Mesenchymal stem cell (in vitro differentiated cells and primary cell): ENCODE data around the gene DAP.

ENCODE experiments used
- DNase-seq: peaks from one replicate; pipeline ENCODE4 v3.0.0-alpha.2; 2013
- H2AFZ ChIP-seq: one replicate; pipeline ENCODE4 v1.6.1; 2013; ENCODE audit warnings: low read depth, mild to moderate bottlenecking, control low read depth, inconsistent platforms, low read length, moderate library complexity
- H2AK5ac ChIP-seq: 2 replicates; pipeline ENCODE4 v1.6.1; 2013; ENCODE audit warnings: low read length, moderate library complexity, mild to moderate bottlenecking, inconsistent platforms; ENCODE audit not compliant: severe bottlenecking
- H2BK120ac ChIP-seq: one replicate; pipeline ENCODE4 v1.6.1; 2013; ENCODE audit warnings: low read depth, mild to moderate bottlenecking, inconsistent platforms, low read length, moderate library complexity
- H2BK12ac ChIP-seq, 2 experiments: one replicate each; pipeline ENCODE4 v1.6.1; 2013; ENCODE audit warnings: inconsistent platforms in 2 of 2, low read length in 2 of 2, mild to moderate bottlenecking in 2 of 2, moderate library complexity in 2 of 2, control low read depth in 1 of 2
- H2BK15ac ChIP-seq: one replicate; pipeline ENCODE4 v1.6.1; 2013; ENCODE audit warnings: mild to moderate bottlenecking, low read depth, inconsistent platforms; ENCODE audit not compliant: poor library complexity, severe bottlenecking
- H2BK5ac ChIP-seq: 2 replicates; pipeline ENCODE4 v1.6.1; 2013; ENCODE audit warnings: low read depth, mild to moderate bottlenecking, low read length, control low read depth, inconsistent platforms; ENCODE audit not compliant: poor library complexity, severe bottlenecking
- H3K14ac ChIP-seq, 2 experiments: one replicate each; pipeline ENCODE4 v1.6.1; 2013; ENCODE audit warnings: inconsistent platforms in 2 of 2, low read length in 2 of 2, control low read depth in 1 of 2, mild to moderate bottlenecking in 1 of 2, moderate library complexity in 1 of 2
- H3K18ac ChIP-seq, 2 experiments: one replicate each; pipeline ENCODE4 v1.6.1; 2013; ENCODE audit warnings: inconsistent platforms in 2 of 2, low read length in 2 of 2, control low read depth in 1 of 2, low read depth in 1 of 2, mild to moderate bottlenecking in 1 of 2
- H3K23ac ChIP-seq, 2 experiments: one replicate each; pipeline ENCODE4 v1.6.1; 2013; ENCODE audit warnings: inconsistent platforms in 2 of 2, low read length in 2 of 2, mild to moderate bottlenecking in 2 of 2, moderate library complexity in 2 of 2, control low read depth in 1 of 2
- H3K27ac ChIP-seq: 2 replicates; pipeline ENCODE4 v1.5.1; 2013; ENCODE audit warnings: mild to moderate bottlenecking, moderate library complexity, low read length, control low read depth, inconsistent platforms; ENCODE audit not compliant: poor library complexity, severe bottlenecking
- H3K27me3 ChIP-seq, 2 experiments: 2 replicates each; pipeline versions ENCODE4 v1.6.1 to v1.7.0; 2013; ENCODE audit warnings: low read length in 2 of 2, mild to moderate bottlenecking in 2 of 2, moderate library complexity in 2 of 2, control low read depth in 1 of 2, inconsistent platforms in 1 of 2; ENCODE audit not compliant: control insufficient read depth in 1 of 2, insufficient read depth in 1 of 2
- H3K36me3 ChIP-seq, 2 experiments: 2 replicates each; pipeline versions ENCODE4 v1.6.1 to v1.7.0; 2013; ENCODE audit warnings: low read length in 2 of 2, control low read depth in 1 of 2, inconsistent platforms in 1 of 2, low read depth in 1 of 2, mild to moderate bottlenecking in 1 of 2; ENCODE audit not compliant: insufficient read depth in 2 of 2, control insufficient read depth in 1 of 2
- H3K4ac ChIP-seq, 2 experiments: one replicate each; pipeline ENCODE4 v1.6.1; 2013; ENCODE audit warnings: inconsistent platforms in 2 of 2, low read length in 2 of 2, mild to moderate bottlenecking in 2 of 2, moderate library complexity in 2 of 2, control low read depth in 1 of 2, low read depth in 1 of 2
- H3K4me1 ChIP-seq: 2 replicates; pipeline ENCODE4 v1.6.1; 2013; ENCODE audit warnings: low read depth, low read length, control low read depth; ENCODE audit not compliant: control insufficient read depth, insufficient read depth
- H3K4me2 ChIP-seq: 2 replicates; pipeline ENCODE4 v1.6.1; 2013; ENCODE audit warnings: low read length, mild to moderate bottlenecking, inconsistent platforms; ENCODE audit not compliant: poor library complexity, severe bottlenecking
- H3K4me3 ChIP-seq, 2 experiments: 2 replicates each; pipeline versions ENCODE4 v1.5.1 to v1.7.0; 2013; ENCODE audit warnings: low read length in 2 of 2, mild to moderate bottlenecking in 2 of 2, control low read depth in 1 of 2, low read depth in 1 of 2; ENCODE audit not compliant: insufficient read depth in 1 of 2
- H3K79me1 ChIP-seq: replicated peaks from 2 replicates; pipeline ENCODE4 v1.6.1; 2013; ENCODE audit warnings: mild to moderate bottlenecking, control low read depth, low read length, inconsistent platforms; ENCODE audit not compliant: poor library complexity, severe bottlenecking
- H3K9ac ChIP-seq: 2 replicates; pipeline ENCODE4 v1.7.0; 2013; ENCODE audit warnings: mild to moderate bottlenecking, low read length, moderate library complexity
- H3K9me3 ChIP-seq: 2 replicates; pipeline ENCODE4 v1.7.0; 2013; ENCODE audit warnings: mild to moderate bottlenecking, low read length; ENCODE audit not compliant: control insufficient read depth
- H4K8ac ChIP-seq: one replicate; pipeline ENCODE4 v1.6.1; 2013; ENCODE audit warnings: inconsistent platforms, mild to moderate bottlenecking, low read length, moderate library complexity
- H4K91ac ChIP-seq: one replicate; pipeline ENCODE4 v1.6.1; 2013; ENCODE audit warnings: mild to moderate bottlenecking, low read length, inconsistent platforms
- WGBS: methylation state at CpG from one replicate; pipeline ENCODE4 v1.1.7; 2013; ENCODE audit warnings: mixed read lengths; 5-methylcytosine and 5-hydroxymethylcytosine counted together

Gene DAP

GRCh38 chr5:10705747-10706146, 55.3 kb downstream of the DAP start:
- H3K79me1 ChIP-seq = peaks cover 16% of the 10 kb centered on the region
- peak overlapping the region; percentile 33 for H3K27ac ChIP-seq
- 85% methylated on average over 2 of the region's 2 CpGs for WGBS

GRCh38 chr5:10704949-10705621, 55.9 kb downstream of the DAP start:
- Histone ChIP-seq H2BK120ac (no peak overlapping the region), H3K14ac (no peak overlapping the region), H3K9me3 (no peaks in the 10 kb centered on the region), H3K23ac (no peak overlapping the region), H4K91ac (no peak overlapping the region), H2AFZ (no peak overlapping the region), H3K9ac (no peak overlapping the region), H2BK5ac (peak overlapping the region; percentile 4), H3K4ac (no peak overlapping the region), H3K27me3 (no peaks in the 10 kb centered on the region), H3K4me2 (no peak overlapping the region), H3K79me1 (peaks cover 13% of the 10 kb centered on the region), H2BK12ac (no peak overlapping the region), H3K4me1 (peaks cover 53% of the 10 kb centered on the region), H2BK15ac (no peak overlapping the region), H3K4me3 (no peak overlapping the region), H4K8ac (no peak overlapping the region), H3K18ac (peak overlapping the region in 1 of 2 experiments; percentile 3), H2AK5ac (peak overlapping the region; percentile 72), H3K36me3 (peaks cover 7 to 16% of the 10 kb centered on the region in 2 experiments), H3K27ac (peak overlapping the region; percentile 33)
- 65% methylated on average over 10 of the region's 10 CpGs for WGBS
- peak; percentile 70 for DNase-seq

More at GRCh38 chr5:10705747-10706146, 55.3 kb downstream of the DAP start:
- H3K23ac ChIP-seq = no peak overlapping the region
- H3K18ac ChIP-seq = no peak overlapping the region
- H2AK5ac ChIP-seq = no peak overlapping the region
- no peak overlapping the region for H3K9ac ChIP-seq
- no peak overlapping the region for H3K14ac ChIP-seq
- H2BK120ac ChIP-seq = no peak overlapping the region
- H3K4ac ChIP-seq = no peak overlapping the region
- H4K8ac ChIP-seq = no peak overlapping the region
- H3K27me3 ChIP-seq = no peaks in the 10 kb centered on the region
- H3K4me2 ChIP-seq = no peak overlapping the region
- no peaks in the 10 kb centered on the region for H3K9me3 ChIP-seq
- H3K4me1 ChIP-seq = peaks cover 52% of the 10 kb centered on the region
- no peak overlapping the region for H2BK15ac ChIP-seq
- no peak for DNase-seq
- no peak overlapping the region for H2BK12ac ChIP-seq
- H2BK5ac ChIP-seq = no peak overlapping the region
- H3K4me3 ChIP-seq = no peak overlapping the region
- no peak overlapping the region for H4K91ac ChIP-seq
- H2AFZ ChIP-seq = no peak overlapping the region
- peaks cover 7 to 17% of the 10 kb centered on the region in 2 experiments for H3K36me3 ChIP-seq

- H3K36me3 ChIP-seq = peaks cover 0 to 16% of the 10 kb centered on the region in 2 experiments
- WGBS = 96% methylated on average over 5 of the region's 5 CpGs
Measured at GRCh38 chr5:10703676-10704075, 57.4 kb downstream of the DAP start.

GRCh38 chr5:10702911-10703491, 58.0 kb downstream of the DAP start:
- H3K18ac ChIP-seq = peak overlapping the region in 1 of 2 experiments; percentile 40
- H3K27me3 ChIP-seq = no peaks in the 10 kb centered on the region
- H3K14ac ChIP-seq = no peak overlapping the region
- H3K79me1 ChIP-seq = peaks cover 18% of the 10 kb centered on the region
- H3K9me3 ChIP-seq = no peaks in the 10 kb centered on the region
- H4K91ac ChIP-seq = no peak overlapping the region
- H2AFZ ChIP-seq = no peak overlapping the region
- no peak overlapping the region for H3K23ac ChIP-seq
- WGBS = 90% methylated on average over 6 of the region's 7 CpGs
- H3K4me3 ChIP-seq = no peak overlapping the region
- H3K36me3 ChIP-seq = peaks cover 0 to 16% of the 10 kb centered on the region in 2 experiments
- no peak overlapping the region for H2BK12ac ChIP-seq
- no peak overlapping the region for H3K9ac ChIP-seq
- H2AK5ac ChIP-seq = peak overlapping the region; percentile 97
- peak overlapping the region; percentile 95 for H2BK5ac ChIP-seq
- peak overlapping the region; percentile 96 for H3K27ac ChIP-seq
- H4K8ac ChIP-seq = no peak overlapping the region
- peak overlapping the region; percentile 55 for H2BK15ac ChIP-seq
- H3K4me2 ChIP-seq = no peak overlapping the region
- H3K4me1 ChIP-seq = peaks cover 49% of the 10 kb centered on the region
- no peak overlapping the region for H2BK120ac ChIP-seq
- no peak overlapping the region for H3K4ac ChIP-seq
- peak; percentile 47 for DNase-seq

More at GRCh38 chr5:10703676-10704075, 57.4 kb downstream of the DAP start:
- no peak overlapping the region for H4K8ac ChIP-seq
- H3K27ac ChIP-seq = peak overlapping the region; percentile 25
- no peak overlapping the region for H3K4ac ChIP-seq
- H3K4me1 ChIP-seq = peaks cover 51% of the 10 kb centered on the region
- no peaks in the 10 kb centered on the region for H3K9me3 ChIP-seq
- H2BK15ac ChIP-seq = no peak overlapping the region
- H4K91ac ChIP-seq = peak overlapping the region; percentile 63
- H3K79me1 ChIP-seq = peaks cover 15% of the 10 kb centered on the region
- no peak overlapping the region for H2BK120ac ChIP-seq
- peak overlapping the region; percentile 94 for H2AK5ac ChIP-seq
- no peak overlapping the region for H3K9ac ChIP-seq
- no peak overlapping the region for H3K18ac ChIP-seq
- no peak overlapping the region for H3K14ac ChIP-seq
- H3K4me2 ChIP-seq = no peak overlapping the region
- no peak overlapping the region for H2AFZ ChIP-seq
- no peak for DNase-seq
- no peak overlapping the region for H3K23ac ChIP-seq
- H2BK12ac ChIP-seq = peak overlapping the region in 1 of 2 experiments; percentile 63
- H3K4me3 ChIP-seq = no peak overlapping the region
- H2BK5ac ChIP-seq = no peak overlapping the region
- H3K27me3 ChIP-seq = no peaks in the 10 kb centered on the region
